ENCODE measurements around the gene CCDC61. TPM values are rescaled to one million over a fixed set of nuclear protein-coding genes. Genes with fewer than 3 reads are reported as not detected.

CCDC61 gene
- total RNA-seq, 1 experiment from 2014 or later, result 16.9 TPM

GRCh38 chr19:45981350-45981749 is 13.9 kb upstream of the CCDC61 start:
- peaks cover 29% of the 10 kb centered on the region for H3K27me3 Mint-ChIP-seq (ENCODE audit: low read depth)
- no peak overlapping the region for H3K9ac ChIP-seq (ENCODE audit: extremely low read depth, insufficient read length, low read length)
- H2AK5ac ChIP-seq (ENCODE audit: insufficient read length, low read length), result no peak overlapping the region
- peaks cover 8 to 14% of the 10 kb centered on the region in 2 experiments for H3K4me1 Mint-ChIP-seq
- H3K9me3 ChIP-seq (ENCODE audit: control insufficient read depth, low read depth, low read length), result no peaks in the 10 kb centered on the region
- H4K91ac ChIP-seq (ENCODE audit: insufficient read length, low read depth, low read length), result no peak overlapping the region
- H3K79me2 ChIP-seq (ENCODE audit: insufficient read depth, low read length), result no peaks in the 10 kb centered on the region
- no peak overlapping the region for H4K5ac ChIP-seq (ENCODE audit: insufficient read length, low read depth, low read length)
- no peak overlapping the region for H2BK5ac ChIP-seq (ENCODE audit: insufficient read length, low read length)
- H4K20me1 ChIP-seq (ENCODE audit: control insufficient read depth, insufficient read depth, insufficient read length), result no peaks in the 10 kb centered on the region
- no peak for TF ChIP-seq CTCF (conservative IDR thresholded peaks at IDR 0.05)
- H3K4ac ChIP-seq (ENCODE audit: low read depth, low read length), result no peak overlapping the region
- no peaks in the 10 kb centered on the region for H3K23me2 ChIP-seq (ENCODE audit: insufficient read length, low read depth, low read length, poor library complexity, severe bottlenecking)
- peak overlapping the region; percentile 71 for H4K8ac ChIP-seq (replicated peaks; ENCODE audit: insufficient read length, low read depth, low read length)
- H3K56ac ChIP-seq (ENCODE audit: insufficient read length, low read depth, low read length), result no peak overlapping the region
- H2BK12ac ChIP-seq (ENCODE audit: insufficient read length, low read depth, low read length), result no peak overlapping the region
- peak overlapping the region; percentile 44 for H2AFZ ChIP-seq (ENCODE audit: low read length)
- H3K9me3 Mint-ChIP-seq, result peaks cover 0 to 3% of the 10 kb centered on the region in 2 experiments; a peak in 1 of 5 replicates
- no peaks in the 10 kb centered on the region; the same call in 1 of the 2 replicates for H3K4me1 ChIP-seq (ENCODE audit: insufficient read depth, low read length)
- no CpG with 5 or more reads among the region's 2 CpGs for WGBS (ENCODE audit: extremely low coverage, insufficient read length, low lambda C conversion rate)
- no peak overlapping the region for H2BK120ac ChIP-seq (ENCODE audit: low read depth, low read length, poor library complexity, severe bottlenecking)
- no peak overlapping the region for H3K27ac ChIP-seq (ENCODE audit: insufficient read length, low read depth, low read length)
- H3K36me3 Mint-ChIP-seq (ENCODE audit: insufficient read depth in 1 of 3, low read depth in 3 of 3), result no peaks in the 10 kb centered on the region; a peak in 1 of 7 replicates
- H3K27ac Mint-ChIP-seq, result peak overlapping the region; percentile 10 to 53 (median 40); a peak in 1 of 7 replicates
- H2BK15ac ChIP-seq (ENCODE audit: low read depth, low read length), result no peak overlapping the region
- H3K14ac ChIP-seq (ENCODE audit: insufficient read depth, low read length), result no peak overlapping the region
- no peak overlapping the region for H2BK20ac ChIP-seq (ENCODE audit: low read depth, low read length, poor library complexity, severe bottlenecking)
- no peak overlapping the region for H3K18ac ChIP-seq (ENCODE audit: insufficient read length, low read depth, low read length)
- no peak overlapping the region for H3K4me2 ChIP-seq (ENCODE audit: insufficient read depth, insufficient read length, low read length)
- no peaks in the 10 kb centered on the region for H3K27me3 ChIP-seq (ENCODE audit: insufficient read depth, low read length)
- H3K79me1 ChIP-seq (ENCODE audit: insufficient read depth, low read depth, low read length, poor library complexity, severe bottlenecking), result no peaks in the 10 kb centered on the region
- 0 out of 5 replicates have a peak overlapping the region, but pooled peaks of 1 of the 2 experiments have one; percentile 2 for H3K4me3 Mint-ChIP-seq
- no peak for DNase-seq
- H3K23ac ChIP-seq (ENCODE audit: insufficient read length, low read depth, low read length), result no peak overlapping the region
- no peak overlapping the region for H3T11ph ChIP-seq (ENCODE audit: low read length)
